GM18907 (cell line): ENCODE results near the gene PRICKLE1.
"Not testable (repeated sequence)": the region's sequence is repeated elsewhere in the genome, so short reads cannot be mapped to it uniquely, and the experiment has no call there.

Experiments used
- ATAC-seq: cut with Tn5 transposase; IDR thresholded peaks from one replicate; pipeline ENCODE4 v1.9.1; 2021; ENCODE audit warnings: mild to moderate bottlenecking, moderate library complexity; ENCODE audit not compliant: unreplicated experiment

Gene PRICKLE1

DNA sequence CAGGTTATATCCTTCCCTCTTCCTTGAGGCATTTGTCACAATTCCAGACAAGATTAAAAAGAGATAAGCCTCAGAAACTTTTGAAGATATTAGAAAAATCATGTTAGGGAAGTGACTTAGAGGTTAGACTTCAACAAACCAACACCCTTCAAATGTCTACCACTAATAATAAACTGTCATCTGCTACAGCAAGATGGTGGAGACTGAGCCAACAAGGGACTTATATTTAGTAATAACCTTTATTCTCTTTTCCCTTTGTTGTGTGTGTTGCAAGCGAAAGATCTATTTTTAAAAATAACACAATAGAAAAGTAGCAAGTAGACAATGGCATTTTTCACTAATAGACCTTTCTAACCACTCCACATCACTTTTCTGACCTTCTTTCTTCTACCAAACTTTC, 28.6 kb downstream of the PRICKLE1 start:
- no peak for ATAC-seq

DNA sequence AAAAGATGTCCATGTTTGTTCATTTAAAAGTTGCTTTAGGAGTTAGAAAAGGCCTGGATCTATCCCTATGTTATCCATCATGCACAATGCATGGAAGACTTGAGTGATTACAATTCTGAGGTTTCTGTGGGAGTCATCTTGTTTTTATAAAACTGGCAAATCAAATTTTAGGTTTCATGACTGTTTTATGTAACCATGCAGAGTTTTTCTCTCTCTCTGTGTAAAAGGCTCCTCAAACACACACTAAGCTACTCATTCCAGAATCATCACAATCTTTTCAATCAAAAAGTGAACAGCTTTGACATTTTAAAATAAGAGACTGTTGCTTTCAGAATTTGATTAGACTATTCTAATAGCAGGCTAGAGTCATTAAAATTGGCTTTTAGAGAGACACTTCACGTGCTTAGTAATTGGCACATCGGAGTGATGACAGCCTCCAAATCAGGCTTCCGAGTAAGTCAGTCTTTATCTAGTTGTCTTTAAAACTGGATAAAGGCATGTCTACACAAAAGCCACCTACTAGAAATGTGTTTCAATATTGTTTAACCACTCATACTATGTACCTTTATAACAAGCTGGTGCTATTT, 31.9 kb downstream of the PRICKLE1 start:
- ATAC-seq, result no peak

DNA sequence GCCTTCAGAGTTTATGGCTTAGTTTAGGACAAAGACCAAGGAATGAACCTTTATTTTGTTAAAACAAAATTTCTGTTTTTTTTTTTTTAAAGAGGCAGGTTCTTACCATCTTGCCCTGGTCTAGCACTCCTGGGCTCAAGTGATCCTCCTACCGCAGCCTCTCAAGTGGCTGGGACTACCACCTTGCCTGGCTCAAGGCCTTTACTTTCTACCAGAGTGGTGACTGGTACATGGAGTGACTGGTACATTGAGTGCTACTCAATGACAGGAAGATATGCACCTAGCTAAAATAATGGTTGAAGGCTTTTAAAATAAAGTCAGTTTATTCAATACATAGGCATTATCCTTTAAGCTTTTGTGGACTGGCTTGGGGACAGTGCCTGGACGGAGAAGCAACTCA, 32.6 kb downstream of the PRICKLE1 start:
- ATAC-seq, result no peak

DNA sequence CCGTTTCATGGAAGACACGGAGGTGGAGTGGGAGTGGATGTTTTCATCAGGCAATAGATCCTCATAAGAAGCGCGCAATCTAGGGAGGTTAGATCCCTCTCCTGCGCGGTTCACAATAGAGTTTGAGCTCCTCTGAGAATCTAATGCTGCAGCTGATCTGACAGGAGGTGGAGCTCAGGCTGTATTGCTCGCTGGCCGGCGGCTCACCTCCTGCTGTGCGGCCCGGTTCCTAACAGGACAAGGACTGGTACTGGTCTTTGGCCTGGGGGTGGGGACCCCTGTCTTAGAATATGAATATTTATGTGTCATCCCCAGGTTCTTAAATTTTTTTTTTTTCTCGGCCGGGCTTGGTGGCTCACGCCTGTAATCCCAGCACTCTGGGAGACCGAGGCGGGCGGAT, 36.7 kb downstream of the PRICKLE1 start:
- no peak for ATAC-seq

DNA sequence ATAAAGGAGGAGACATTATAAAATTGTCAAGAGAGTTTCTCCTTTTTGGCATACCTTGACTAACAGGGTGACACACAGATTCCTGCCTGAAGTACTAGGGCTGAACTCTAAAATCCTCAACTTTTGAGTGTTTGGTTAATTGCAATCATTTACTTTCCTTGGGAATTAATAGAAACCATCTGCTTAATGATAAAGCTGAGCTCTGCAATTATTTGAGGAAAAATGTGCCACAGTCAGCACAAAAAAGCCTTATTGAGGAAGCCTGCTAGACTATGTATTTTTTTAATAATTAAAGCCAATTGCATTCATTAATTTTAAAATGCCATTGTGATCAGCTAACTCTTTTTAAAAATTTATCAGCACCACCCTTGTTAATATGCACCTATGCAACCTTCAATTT, 38.7 kb downstream of the PRICKLE1 start:
- ATAC-seq, result no peak

DNA sequence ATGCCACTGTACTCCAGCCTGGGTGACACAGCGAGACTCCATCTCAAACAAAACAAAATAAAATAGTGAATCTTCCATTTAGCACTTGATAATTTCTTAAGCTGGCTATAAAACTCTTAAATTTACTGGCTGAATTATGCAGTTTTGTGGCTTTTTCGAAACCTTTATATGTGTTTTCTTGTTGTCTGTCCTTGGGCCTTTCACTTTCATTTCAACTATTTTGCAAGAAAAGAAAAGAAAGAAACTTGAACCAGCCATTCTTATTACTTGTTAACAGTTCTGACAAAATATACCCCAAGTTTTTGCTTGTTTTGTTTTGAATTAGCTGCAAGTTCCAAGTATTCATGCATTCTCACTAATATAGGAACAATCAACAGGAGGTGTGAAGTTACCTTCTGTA, 42.8 kb downstream of the PRICKLE1 start:
- no peak for ATAC-seq

DNA sequence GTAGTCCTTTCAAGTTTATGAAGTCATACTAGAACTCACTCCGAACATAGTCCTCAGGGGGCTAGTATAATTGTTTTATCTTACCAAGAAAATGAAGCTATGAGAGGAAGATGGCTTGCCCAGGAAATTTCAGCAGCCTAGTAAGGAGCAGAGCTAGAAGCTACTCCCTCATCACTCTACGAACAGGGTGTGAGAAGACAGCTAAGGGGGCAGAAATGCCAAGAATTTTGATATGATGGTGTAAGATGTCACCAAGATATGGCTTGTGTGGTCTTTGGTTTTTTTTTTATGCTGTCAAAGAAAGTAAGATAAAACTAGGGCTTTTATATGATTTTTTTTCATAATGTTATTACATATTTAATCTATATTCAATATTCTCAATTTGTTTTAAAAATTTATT, 47.6 kb downstream of the PRICKLE1 start:
- ATAC-seq, result no peak

DNA sequence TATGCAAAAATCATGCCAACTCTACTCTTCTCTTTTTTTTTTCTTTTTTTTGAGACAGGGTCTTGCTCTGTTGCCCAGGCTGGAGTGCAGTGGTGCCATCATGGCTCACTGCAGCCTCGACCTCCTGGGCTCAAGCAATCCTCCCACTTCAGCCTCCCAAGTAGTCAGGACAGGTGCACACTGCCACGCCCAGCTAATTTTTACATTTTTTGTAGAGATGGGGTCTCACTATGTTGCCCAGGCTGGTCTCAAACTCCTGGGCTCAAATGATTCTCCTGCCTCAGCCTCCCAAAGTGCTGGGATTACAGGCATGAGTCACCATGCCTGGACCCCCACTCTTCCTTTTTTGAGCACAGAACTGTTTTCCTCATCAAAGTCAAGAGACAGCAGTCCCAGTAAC, 48.2 kb downstream of the PRICKLE1 start:
- not testable (repeated sequence) for ATAC-seq

DNA sequence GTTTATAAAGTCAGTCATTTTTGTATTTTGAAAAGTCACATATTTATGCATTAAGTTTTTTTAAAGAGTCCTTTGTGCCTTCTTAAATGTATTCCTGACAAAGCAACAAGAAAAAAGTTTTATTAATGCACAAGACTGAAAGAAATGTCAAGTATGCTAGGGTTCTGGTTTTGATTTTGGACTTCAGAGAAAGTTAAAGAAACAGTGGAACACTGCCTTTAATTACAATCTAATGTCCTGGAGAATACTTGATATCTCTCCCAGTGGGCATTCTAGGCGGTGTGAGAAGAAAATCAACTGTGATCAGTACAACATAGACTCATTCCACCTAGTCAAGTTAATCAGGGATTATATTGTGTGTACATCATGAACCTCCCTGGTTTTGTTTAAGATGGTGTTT, 49.9 kb downstream of the PRICKLE1 start:
- ATAC-seq, result no peak

DNA sequence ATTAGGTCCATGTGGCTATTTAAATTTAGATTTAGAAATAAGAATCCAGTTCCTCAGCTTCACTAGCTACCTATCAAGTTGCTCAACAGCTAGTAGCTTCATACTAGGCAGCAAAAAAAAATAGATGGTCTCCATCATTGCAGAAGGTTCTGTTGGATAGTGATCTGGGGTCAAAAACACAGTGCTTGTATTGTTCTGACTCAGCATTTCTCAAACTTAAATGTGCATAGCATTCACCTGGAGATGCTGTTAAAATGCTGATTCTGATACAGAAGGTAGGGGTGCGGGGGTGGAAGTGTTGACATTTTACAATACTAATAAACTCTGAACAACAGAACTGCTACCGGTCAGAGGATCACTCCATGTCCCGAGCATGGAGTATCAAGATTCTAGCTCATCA, 51.3 kb downstream of the PRICKLE1 start:
- ATAC-seq, result no peak

DNA sequence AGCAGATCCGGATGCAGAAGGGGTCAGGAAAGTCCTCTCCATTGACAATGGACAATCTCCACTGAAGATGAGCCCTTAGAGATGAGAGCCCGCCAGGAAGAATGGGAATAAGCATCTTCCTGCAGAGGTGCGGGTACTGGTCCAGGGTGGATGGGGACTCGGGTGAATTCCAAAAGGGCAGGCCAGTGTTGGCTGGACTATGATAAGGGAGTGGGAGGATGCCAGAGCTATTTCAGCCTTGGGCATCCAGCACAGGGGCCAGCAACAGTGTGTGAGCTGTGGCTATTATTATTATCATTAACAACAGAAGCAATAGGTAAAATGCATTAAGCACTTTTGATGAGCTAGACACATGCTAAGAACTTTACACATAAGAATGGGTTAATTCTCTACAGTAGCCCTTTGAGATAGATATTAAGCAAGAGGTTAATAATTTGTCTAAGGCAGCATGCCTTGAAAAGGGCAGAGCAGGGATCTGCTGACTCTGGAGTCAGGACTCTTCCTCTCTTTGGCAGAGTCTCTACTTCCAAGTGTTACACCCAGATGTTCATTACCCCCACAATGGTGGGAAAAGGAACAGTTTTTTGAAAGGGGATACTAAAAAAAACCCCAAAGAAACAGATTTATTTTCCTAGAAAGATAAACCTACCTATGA, 55.2 kb downstream of the PRICKLE1 start:
- no peak for ATAC-seq

DNA sequence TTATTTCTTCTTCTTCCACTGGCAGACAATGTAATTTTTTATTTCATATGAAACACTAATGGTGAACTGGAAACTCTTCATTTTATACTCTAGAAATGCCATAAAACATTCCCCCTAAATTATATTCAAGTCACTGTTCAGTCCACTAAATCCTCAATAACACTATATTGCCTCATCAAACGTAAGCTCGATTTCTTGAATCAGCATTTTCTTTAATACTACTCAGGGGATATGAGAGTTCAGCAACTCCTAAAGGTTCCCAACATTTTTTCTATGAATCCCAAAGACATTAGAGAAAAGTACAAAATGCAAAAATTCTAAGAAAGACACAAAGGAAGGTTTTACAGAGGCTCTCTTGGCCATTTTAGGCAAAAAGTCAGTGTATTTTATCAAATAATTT, 59.3 kb downstream of the PRICKLE1 start:
- ATAC-seq, result no peak

DNA sequence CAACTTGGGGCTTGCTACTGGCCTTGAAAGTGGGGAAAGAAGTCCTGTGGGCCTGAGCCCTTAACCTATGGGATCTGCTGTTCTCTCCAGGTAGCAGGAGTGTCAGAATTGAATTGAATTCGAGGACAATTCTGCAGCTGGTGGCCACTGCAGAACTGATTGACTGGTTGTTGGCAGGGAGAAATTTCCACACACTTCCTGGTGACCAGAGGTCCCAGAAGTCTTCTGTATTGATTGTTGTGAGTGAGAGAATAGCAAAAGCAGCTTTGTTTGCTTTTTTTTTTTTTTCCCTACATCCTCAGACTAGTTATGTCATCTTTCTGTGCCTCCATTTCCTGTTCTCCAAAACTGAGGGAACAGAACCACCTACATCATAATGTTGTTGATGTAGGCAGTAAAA, 64.1 kb downstream of the PRICKLE1 start:
- ATAC-seq, result no peak

DNA sequence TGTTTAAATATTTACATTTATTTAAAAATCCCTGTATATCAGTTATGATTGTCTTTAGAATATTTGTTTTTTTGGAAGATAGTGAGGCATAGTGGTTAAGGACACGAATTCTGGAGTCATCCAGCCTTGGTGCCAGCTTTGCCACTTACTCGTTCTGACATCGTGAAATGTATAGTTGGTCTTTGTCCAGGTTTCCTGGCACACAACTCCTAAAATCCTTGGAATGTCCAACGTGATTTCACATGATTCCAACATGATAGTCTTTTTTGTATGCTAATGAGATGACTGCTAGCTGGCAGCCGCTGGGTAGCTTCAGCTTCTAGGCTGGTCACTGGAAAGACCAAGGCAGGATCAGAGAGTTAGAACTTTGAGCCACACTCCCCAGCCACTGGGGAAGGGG, 64.8 kb downstream of the PRICKLE1 start:
- no peak for ATAC-seq

DNA sequence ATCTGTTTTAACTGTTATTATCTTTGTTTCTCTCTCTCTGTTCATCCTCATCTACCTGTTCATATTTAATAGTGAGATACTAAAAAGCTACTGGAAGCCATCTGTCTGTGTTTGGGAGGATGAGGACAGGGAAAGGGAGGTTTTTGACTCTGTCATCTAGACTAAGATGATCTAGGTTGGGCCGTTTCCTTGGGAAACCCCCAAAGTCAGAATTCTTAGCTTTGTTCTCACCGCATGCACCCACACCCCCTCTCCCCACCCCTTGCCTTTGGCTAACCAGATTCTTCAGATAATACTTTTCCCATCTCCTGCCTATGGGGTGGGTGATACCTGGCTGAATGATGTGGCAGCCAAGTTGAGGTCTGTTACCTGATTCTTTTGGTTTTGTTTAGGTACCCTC, 73.0 kb downstream of the PRICKLE1 start:
- no peak for ATAC-seq

DNA sequence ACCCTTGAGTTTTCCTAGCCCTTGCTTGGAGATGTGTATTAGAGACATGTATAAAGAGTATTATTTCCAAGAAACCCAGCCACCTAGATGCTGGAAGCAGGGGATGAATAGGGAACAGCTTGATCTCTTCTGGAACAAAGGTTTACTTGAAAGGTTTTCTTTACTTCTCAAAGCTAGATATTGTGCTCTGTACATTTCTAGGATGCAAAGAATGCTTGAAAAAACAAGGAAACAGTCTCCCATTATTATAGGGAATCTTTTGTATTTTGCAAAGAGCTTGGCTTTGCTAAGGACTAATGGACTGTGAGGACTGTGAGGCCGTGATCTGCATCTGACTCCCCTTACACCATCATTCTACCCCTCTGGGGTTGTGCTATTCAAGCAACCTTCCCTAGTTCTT, 77.9 kb downstream of the PRICKLE1 start:
- ATAC-seq, result no peak

DNA sequence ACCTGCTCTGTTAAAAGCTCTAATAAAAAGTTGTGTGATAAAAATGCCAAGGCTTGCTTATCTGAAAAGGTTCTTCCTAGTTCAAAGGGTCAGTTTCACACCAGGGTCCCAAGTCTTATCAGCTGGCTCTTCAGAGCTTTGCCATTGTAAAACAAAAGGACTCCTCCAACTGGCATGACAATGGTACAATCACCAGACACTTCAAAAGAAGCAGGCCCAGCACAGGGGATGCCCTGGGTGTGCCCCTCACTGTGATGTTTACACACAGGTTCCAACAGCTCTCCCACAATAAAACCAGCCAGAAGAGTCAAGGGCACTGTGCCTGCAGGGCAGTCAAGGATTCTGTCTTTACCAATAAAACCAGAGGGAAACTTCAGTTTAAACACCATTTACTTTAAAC, 78.7 kb downstream of the PRICKLE1 start:
- no peak for ATAC-seq

DNA sequence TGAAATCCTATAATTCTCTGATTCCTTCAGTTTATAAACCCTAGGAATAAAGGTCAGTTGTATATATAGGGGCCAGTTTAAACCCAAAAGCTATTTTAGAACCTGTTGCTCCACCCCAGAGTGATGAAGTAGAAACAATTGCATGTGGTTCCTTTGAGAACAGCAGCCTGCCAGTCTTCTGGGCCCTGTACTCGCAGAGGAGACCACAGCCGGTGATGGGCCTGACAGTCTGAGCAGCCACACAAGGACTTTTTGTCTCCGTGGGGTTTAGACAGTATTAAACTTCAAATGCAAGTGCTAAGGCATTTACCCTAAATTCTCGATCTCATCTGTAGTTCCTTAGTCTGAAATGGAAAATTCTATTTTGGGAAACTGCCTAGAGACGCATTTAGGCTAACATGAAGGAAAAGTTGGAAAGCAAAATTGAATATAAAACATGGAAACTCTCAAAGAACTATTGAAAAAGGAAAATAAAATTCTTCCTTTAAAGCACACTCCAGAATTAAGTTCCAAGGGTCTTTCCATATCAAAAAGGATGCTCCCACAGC, 80.6 kb downstream of the PRICKLE1 start:
- no peak for ATAC-seq

DNA sequence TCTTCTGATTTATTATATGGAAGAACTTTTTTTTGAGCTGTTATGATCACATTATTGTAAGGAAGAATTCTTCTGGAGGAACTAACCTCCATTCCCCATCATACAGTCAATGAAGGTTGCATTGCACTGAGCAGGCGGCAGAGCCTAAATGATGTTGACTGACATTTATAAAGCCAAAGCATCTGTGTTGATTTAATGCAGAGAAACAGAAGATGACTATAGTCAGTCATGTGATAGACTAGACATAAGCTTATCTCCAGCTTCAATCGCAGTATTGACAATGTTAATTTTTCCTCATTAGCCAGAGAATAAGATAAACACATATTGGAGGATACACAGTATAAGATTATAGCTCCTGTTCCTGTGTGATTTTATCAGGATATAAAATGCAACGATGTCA, 82.0 kb downstream of the PRICKLE1 start:
- no peak for ATAC-seq

DNA sequence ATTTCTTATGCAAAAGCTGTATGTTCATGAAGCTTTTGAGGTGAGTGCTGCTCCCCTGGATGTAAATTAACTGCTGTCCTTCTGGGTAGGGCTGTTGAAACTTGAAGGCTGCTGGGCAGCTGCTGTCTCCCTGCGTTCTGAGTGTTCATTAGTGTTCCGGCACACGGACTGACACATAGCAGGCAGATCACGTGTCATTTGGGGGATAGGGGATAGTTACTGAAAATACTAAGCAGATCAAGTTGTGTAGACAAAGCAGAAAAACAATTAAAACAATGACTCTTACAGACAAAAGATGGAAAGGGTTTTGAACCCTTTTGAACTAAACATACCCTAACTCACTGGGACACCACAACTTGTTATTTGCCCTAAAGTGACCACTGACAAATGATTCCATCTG, 82.5 kb downstream of the PRICKLE1 start:
- no peak for ATAC-seq

DNA sequence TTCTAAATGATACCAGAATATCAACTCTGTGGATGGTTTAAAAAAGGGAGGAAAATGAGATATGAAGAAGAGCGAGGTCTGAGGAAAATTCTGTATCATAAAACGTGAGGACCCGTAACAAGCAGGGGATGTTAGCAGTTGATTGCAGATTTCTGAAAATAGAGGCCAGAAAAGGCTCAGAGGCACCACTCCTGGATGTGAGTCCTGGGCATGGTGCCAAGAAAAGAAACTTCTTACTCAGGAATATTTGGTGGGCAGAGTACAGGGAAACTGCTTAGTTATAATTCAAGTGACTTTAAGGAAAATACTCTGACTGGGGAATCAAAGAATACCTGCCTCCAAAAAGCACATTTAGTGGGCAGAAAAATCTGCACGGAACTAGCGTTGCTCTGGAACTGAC, 85.5 kb downstream of the PRICKLE1 start:
- ATAC-seq, result no peak

DNA sequence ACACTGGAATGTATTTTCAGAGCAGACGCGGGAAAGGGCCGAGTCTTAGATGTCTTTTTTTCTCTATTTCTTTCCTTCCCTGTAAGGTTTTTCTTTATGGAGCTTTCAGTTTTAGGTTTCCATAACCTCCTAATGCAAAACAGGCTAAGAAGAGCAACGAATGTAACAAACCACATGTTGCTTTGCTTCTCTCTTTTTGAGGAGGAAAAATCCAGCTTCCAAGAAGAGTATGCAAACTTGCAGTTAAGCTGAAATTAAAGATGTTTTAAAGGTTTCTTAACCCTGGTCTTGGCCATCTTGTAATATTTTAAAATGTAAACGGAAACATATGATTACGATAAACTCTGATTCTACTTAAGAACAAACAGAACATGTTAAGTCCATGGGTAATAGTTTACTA, 86.9 kb downstream of the PRICKLE1 start:
- ATAC-seq, result no peak
